SK-N-SH (cell line): ENCODE data around the gene THOP1.

Experiments used
- CTCF ChIP-seq: fragments of 200-600 bp; sonication (generic); IDR thresholded peaks from 2 replicates; pipeline ENCODE4 v1.6.1; 2017; ENCODE audit warnings: antibody characterized with exemption, mild to moderate bottlenecking, moderate library complexity
- GATA2 ChIP-seq: sonication (generic); formaldehyde crosslinking; IDR thresholded peaks from 2 replicates; pipeline ENCODE4 v1.5.0; 2020; ENCODE audit warnings: mild to moderate bottlenecking, missing genetic modification reagents
- POLR2AphosphoS5 ChIP-seq: IDR thresholded peaks from 2 replicates; pipeline ENCODE4 v1.6.1; 2012; ENCODE audit warnings: low read depth, low read length

GRCh38 chr19:2852598-2852997, 67.3 kb downstream of the THOP1 start:
- TF ChIP-seq CTCF, result no peak
- no peak for TF ChIP-seq POLR2AphosphoS5
- TF ChIP-seq GATA2, result no peak
